ENCODE data around the gene SSC5D.

GRCh38 chr19:55486971-55487923 lies 989 bp upstream of the SSC5D start:
- TF ChIP-seq CTCF (optimal IDR thresholded peaks at IDR 0.05 in 1 of 3, IDR thresholded peaks at IDR 0.05 in 1 of 3, conservative IDR thresholded peaks at IDR 0.05 in 1 of 3; ENCODE audit: extremely low read depth in 1 of 3, insufficient read depth in 2 of 3, low read length in 3 of 3) (no peak), EZH2 (IDR thresholded peaks at IDR 0.05; ENCODE audit: low read length) (no peak)

Data from keratinocyte (primary cell).